ENCODE measurements around the gene ELOVL6. TPM values are rescaled to one million over a fixed set of nuclear protein-coding genes. Genes with fewer than 3 reads are reported as not detected.

ELOVL6 gene
- total and polyA plus RNA-seq, 10 donors: 0.58 to 4.5 (median 3.3) TPM

- Histone ChIP-seq H3K36me3 (no peaks in the 10 kb centered on the region), H3K4me3 (no peak overlapping the region), H3K27me3 (replicated peaks in 1 of 7) (no peaks in the 10 kb centered on the region), H3K9me3 (no peaks in the 10 kb centered on the region), H3K27ac (no peak overlapping the region), H3K4me1 (no peaks in the 10 kb centered on the region)
- DNase-seq: no peak
- TF ChIP-seq POLR2A (IDR thresholded peaks at IDR 0.05) (no peak), POLR2AphosphoS5 (IDR thresholded peaks at IDR 0.05) (no peak)
- 87 to 97% (median 94%) methylated on average over 3 of the region's 3 CpGs for WGBS, 5 donors
- intact Hi-C loops (cut with DNase I; ENCODE audit: low total_unique reads): no loop called here
Observed at GRCh38 chr4:110134269-110134869, 64.0 kb downstream of the ELOVL6 start.

DNA sequence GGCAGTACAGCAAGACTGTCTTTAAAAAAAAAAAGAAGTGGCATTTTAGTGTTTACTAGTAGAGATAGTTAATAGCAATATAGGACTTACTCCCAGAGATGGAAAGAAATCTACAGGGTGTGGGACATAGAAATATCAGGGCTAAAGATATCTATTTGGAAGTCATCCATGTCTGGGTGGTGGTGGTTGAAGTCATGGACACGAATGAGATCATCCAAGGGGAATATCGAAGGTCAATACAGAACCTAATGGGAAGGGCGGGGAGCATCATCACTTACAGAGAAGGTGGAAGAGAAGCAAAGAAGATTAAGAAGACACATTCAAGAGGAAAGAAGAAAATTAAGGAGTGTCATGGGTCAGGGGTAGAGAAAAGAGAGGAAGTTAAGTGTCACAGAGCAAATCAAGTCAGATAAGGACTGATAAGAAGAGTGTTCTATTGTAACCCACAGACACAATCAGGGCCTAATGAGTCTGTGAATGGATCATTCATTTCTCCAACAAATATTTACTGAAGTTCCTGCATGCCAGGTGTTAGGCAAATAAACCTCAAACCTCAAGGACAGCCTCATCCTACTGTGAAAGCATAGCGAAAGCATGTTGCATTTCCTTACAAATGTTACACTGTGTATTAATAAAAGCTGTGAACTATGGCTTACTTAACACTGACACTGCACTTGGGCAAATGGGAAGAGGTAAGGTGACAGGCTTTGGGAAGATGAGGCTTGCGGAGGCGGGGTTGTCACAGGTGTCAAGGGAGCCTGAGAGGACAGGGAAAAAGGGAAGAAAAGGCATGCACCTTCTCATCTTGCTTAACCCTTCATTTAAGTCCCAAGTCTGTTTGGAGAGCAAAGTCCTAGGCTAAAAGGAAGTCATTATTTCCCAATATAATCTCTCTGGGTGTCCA, 65.3 kb downstream of the ELOVL6 start:
- Histone ChIP-seq H3K27me3 (replicated peaks in 1 of 7) (no peaks in the 10 kb centered on the region), H3K4me1 (no peaks in the 10 kb centered on the region), H3K9me3 (no peaks in the 10 kb centered on the region), H3K27ac (no peak overlapping the region), H3K36me3 (no peaks in the 10 kb centered on the region), H3K4me3 (no peak overlapping the region)
- WGBS, 5 donors: 81 to 90% (median 85%) methylated on average over 6 of the region's 6 CpGs
- no peak for TF ChIP-seq POLR2A (IDR thresholded peaks at IDR 0.05)
- no peak for TF ChIP-seq CTCF (IDR thresholded peaks at IDR 0.05 in 8 of 11, conservative IDR thresholded peaks at IDR 0.05 in 3 of 11)
- no peak for TF ChIP-seq POLR2AphosphoS5 (IDR thresholded peaks at IDR 0.05)
- intact Hi-C loops (cut with DNase I; ENCODE audit: low total_unique reads): no loop called here
- no peak for DNase-seq

DNA sequence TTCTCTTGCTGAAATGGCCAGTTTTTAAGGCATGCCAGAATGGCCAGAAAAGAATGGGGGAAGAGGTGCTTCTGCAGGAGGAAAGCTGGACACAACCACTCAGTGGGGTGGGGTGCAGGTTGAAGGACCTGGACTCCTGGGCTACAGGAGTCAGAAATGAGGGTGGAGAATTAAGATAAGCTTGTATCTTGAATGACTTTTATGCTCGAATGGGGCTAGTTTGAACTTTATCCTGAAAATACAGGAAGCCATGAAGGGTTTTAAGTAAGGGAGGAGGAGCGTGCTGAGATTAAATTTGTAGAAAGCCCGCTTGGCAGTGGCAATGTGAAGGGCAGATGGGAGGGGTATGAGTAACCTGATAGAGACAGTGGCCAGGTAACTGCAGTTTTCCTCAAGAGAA, 66.5 kb downstream of the ELOVL6 start:
- intact Hi-C loops (cut with DNase I; ENCODE audit: low total_unique reads): no loop called here
- H3K36me3 ChIP-seq: no peaks in the 10 kb centered on the region

More for the DNA sequence above, 66.5 kb downstream of the ELOVL6 start:
- Histone ChIP-seq H3K9me3 (no peaks in the 10 kb centered on the region), H3K4me1 (no peaks in the 10 kb centered on the region), H3K4me3 (no peak overlapping the region), H3K27me3 (replicated peaks in 1 of 7) (no peaks in the 10 kb centered on the region), H3K27ac (no peak overlapping the region)
- TF ChIP-seq POLR2AphosphoS5 (IDR thresholded peaks at IDR 0.05) (no peak), CTCF (IDR thresholded peaks at IDR 0.05 in 8 of 11, conservative IDR thresholded peaks at IDR 0.05 in 3 of 11) (no peak), POLR2A (IDR thresholded peaks at IDR 0.05) (no peak)
- 66 to 88% (median 78%) methylated on average over 3 of the region's 3 CpGs for WGBS, 5 donors
- DNase-seq: no peak

Data from spleen (tissue), 11 donors.